PC-3 (cell line): ENCODE results near the gene FANCG.

Experiments used
- EZH2 ChIP-seq: fragments of 300-600 bp; sonication (generic); IDR thresholded peaks from one replicate; pipeline ENCODE4 v1.6.1; 2017; ENCODE audit warnings: antibody characterized with exemption, mild to moderate bottlenecking, low read length; ENCODE audit not compliant: unreplicated experiment
- EZH2phosphoT487 ChIP-seq: fragments of 300-600 bp; sonication (generic); IDR thresholded peaks from 2 replicates; pipeline ENCODE4 v1.6.1; 2018; ENCODE audit warnings: mild to moderate bottlenecking, antibody characterized with exemption, low read length, borderline replicate concordance
- TF ChIP-seq, protein P1 (sequence below): fragments of 300-600 bp; sonication (generic); conservative IDR thresholded peaks from 2 replicates; pipeline ENCODE4 v1.5.1; 2017; ENCODE audit warnings: antibody characterized with exemption, low read depth, mild to moderate bottlenecking, low read length

DNA sequence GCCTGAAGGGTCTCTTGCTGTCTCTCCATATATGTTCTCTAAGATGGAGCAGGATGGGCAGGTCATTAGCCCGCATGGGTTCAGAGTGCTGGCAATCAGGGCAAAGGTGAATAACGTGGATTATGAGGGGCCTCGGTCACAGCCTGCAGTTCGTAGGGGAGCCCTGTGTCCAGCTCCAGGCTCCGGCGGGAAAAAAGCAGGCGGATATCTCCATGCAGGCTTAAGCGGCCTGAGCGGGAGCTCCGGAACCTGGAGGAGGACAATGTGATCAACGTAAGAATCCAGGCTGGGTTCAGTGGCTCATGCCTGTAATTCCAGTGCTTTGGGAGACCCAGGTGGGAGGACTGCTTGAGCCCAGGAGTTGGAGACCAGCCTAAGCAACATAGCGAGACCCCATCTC is 25.4 kb upstream of the FANCG start:
- TF ChIP-seq, protein P1, sequence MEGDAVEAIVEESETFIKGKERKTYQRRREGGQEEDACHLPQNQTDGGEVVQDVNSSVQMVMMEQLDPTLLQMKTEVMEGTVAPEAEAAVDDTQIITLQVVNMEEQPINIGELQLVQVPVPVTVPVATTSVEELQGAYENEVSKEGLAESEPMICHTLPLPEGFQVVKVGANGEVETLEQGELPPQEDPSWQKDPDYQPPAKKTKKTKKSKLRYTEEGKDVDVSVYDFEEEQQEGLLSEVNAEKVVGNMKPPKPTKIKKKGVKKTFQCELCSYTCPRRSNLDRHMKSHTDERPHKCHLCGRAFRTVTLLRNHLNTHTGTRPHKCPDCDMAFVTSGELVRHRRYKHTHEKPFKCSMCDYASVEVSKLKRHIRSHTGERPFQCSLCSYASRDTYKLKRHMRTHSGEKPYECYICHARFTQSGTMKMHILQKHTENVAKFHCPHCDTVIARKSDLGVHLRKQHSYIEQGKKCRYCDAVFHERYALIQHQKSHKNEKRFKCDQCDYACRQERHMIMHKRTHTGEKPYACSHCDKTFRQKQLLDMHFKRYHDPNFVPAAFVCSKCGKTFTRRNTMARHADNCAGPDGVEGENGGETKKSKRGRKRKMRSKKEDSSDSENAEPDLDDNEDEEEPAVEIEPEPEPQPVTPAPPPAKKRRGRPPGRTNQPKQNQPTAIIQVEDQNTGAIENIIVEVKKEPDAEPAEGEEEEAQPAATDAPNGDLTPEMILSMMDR: no peak
- TF ChIP-seq EZH2: no peak
- no peak for TF ChIP-seq EZH2phosphoT487
